ENCODE data around the gene HTR3A.

Gene HTR3A

DNA sequence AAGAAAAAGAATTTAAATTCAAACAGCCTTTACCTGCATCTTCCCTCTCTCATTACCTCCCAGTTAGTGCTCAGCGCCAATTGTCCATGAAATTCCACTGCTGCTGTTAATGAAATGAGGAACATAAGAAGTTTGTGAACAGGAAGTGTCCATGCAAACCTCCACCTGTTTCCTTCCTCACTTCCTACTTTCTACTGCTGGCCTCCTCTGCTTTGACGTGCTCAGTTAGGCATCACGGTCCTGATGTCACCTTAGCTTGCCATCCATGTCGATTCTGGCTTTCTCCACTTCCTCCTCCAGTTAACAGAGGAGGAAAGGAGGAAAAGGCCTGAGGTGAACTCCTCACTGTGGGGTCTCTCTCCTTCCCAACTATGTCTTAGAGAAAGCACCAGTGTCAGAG lies 26.9 kb upstream of the HTR3A start:
- no peak for DNase-seq (ENCODE audit: low read depth, low spot score)

DNA sequence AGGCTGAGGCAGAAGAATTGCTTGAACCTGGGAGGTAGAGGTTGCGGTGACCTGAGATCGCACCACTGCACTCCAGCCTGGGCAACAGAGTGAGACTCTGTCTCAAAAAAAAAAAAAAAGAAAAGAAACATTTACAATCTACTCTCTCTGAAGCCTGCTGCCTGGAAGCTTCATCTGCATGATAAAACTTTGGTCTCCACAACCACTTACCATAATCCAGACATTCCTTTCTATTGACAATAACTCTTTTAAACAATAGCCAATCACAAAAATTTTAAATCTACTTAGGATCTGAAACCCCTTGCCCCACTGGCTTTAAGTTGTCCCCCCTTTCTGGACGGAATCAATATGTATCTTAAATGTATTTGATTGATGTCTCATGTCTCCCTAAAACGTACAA lies 25.0 kb upstream of the HTR3A start:
- Histone ChIP-seq H3K36me3 (ENCODE audit: control insufficient read depth, insufficient read depth, low read length) (no peaks in the 10 kb centered on the region), H3K27me3 (ENCODE audit: control insufficient read depth, insufficient read depth, low read length) (peaks cover 1% of the 10 kb centered on the region; the same call in 1 of the 2 replicates), H3K4me1 (ENCODE audit: control insufficient read depth, insufficient read depth, low read length) (peaks cover 4% of the 10 kb centered on the region; the same call in 1 of the 2 replicates), H3K27ac (ENCODE audit: low read length) (no peak overlapping the region), H3K9me3 (ENCODE audit: control insufficient read depth, insufficient read depth, low read length) (no peaks in the 10 kb centered on the region), H3K4me3 (ENCODE audit: low read length) (no peak overlapping the region)
- DNase-seq (ENCODE audit: low read depth, low spot score): no peak
- WGBS (ENCODE audit: insufficient coverage, insufficient read length): no CpG with 5 or more reads among the region's 4 CpGs

More for the DNA sequence above, 26.9 kb upstream of the HTR3A start:
- no peak overlapping the region for H3K4me3 ChIP-seq (ENCODE audit: low read length)
- H3K27me3 ChIP-seq (ENCODE audit: control insufficient read depth, insufficient read depth, low read length): no peaks in the 10 kb centered on the region
- H3K9me3 ChIP-seq (ENCODE audit: control insufficient read depth, insufficient read depth, low read length): no peaks in the 10 kb centered on the region
- H3K4me1 ChIP-seq (ENCODE audit: control insufficient read depth, insufficient read depth, low read length): peaks cover 2% of the 10 kb centered on the region; the same call in 1 of the 2 replicates
- H3K36me3 ChIP-seq (ENCODE audit: control insufficient read depth, insufficient read depth, low read length): no peaks in the 10 kb centered on the region
- no CpG with 5 or more reads among the region's 4 CpGs for WGBS (ENCODE audit: insufficient coverage, insufficient read length)
- H3K27ac ChIP-seq (ENCODE audit: low read length): no peak overlapping the region

DNA sequence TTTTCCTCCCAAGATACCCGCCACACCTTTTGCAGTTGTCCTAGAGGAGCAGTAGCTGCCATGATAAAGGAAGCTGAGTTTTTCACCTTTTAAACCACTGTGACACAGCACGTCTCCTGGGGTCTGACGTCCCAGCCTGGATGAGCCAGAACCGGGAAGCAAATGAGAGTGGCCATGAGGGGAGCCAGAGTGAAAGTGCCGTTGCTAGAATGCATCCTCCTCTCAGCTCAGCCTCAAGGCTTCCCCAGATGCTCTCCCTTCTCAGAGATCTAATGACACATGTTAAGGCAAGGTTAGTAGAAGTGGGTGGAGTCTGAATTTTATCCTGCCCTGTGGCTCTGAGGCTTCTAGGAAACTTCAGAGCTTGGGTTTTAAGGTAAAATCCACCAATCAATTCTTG lies 23.4 kb upstream of the HTR3A start:
- Histone ChIP-seq H3K4me3 (ENCODE audit: low read length) (no peak overlapping the region), H3K4me1 (ENCODE audit: control insufficient read depth, insufficient read depth, low read length) (peaks cover 4% of the 10 kb centered on the region; the same call in 1 of the 2 replicates), H3K36me3 (ENCODE audit: control insufficient read depth, insufficient read depth, low read length) (no peaks in the 10 kb centered on the region), H3K27me3 (ENCODE audit: control insufficient read depth, insufficient read depth, low read length) (peaks cover 1% of the 10 kb centered on the region; the same call in 1 of the 2 replicates), H3K27ac (ENCODE audit: low read length) (no peak overlapping the region), H3K9me3 (ENCODE audit: control insufficient read depth, insufficient read depth, low read length) (no peaks in the 10 kb centered on the region)
- no CpG with 5 or more reads among the region's 5 CpGs for WGBS (ENCODE audit: insufficient coverage, insufficient read length)
- DNase-seq (ENCODE audit: low read depth, low spot score): no peak

DNA sequence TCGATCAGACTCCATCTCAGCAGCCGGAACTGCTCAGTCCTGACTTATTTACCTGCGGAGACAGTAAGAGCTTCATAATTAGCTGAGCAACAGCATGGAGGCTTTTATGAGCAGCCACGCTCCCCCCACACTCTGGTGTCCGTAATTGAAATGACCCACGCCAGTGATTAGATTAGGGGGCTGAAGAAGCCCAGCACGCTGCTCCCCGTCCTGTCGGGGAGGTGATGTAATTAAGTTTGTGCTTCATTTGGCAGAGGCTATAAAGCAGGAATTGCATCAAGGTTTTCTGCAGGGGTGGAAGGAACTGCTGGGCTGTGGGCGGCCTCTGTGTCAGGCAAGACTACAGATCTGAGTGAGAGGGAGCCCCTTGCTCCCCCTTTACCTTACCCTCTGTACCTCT lies 22.8 kb upstream of the HTR3A start:
- H3K9me3 ChIP-seq (ENCODE audit: control insufficient read depth, insufficient read depth, low read length): no peaks in the 10 kb centered on the region
- WGBS (ENCODE audit: insufficient coverage, insufficient read length): no CpG with 5 or more reads among the region's 10 CpGs
- no peak for DNase-seq (ENCODE audit: low read depth, low spot score)
- H3K4me1 ChIP-seq (ENCODE audit: control insufficient read depth, insufficient read depth, low read length): peaks cover 5% of the 10 kb centered on the region; the same call in 1 of the 2 replicates
- H3K36me3 ChIP-seq (ENCODE audit: control insufficient read depth, insufficient read depth, low read length): no peaks in the 10 kb centered on the region
- no peak overlapping the region for H3K4me3 ChIP-seq (ENCODE audit: low read length)
- peaks cover 1% of the 10 kb centered on the region; the same call in 1 of the 2 replicates for H3K27me3 ChIP-seq (ENCODE audit: control insufficient read depth, insufficient read depth, low read length)
- no peak overlapping the region for H3K27ac ChIP-seq (ENCODE audit: low read length)

DNA sequence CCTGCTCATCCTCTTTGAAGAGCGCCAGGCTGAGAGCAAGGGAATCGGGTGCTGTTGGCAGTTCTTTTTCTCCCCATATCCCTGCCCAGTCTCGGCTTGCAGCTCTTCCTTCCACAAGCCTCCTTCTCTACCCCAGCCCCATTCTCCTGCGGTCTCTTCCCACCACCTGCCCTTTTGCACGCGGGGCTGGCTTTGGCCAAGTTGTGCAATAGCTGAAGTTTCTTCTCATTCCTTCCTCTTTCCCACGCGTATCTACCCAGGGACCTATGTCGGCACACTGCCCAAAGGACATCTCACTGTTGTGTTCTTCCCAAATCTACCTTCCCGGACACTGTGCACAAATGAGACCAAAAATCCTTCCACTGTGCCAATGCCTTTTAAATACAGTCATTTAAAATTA lies 22.3 kb upstream of the HTR3A start:
- H3K27me3 ChIP-seq (ENCODE audit: control insufficient read depth, insufficient read depth, low read length): peaks cover 1% of the 10 kb centered on the region; the same call in 1 of the 2 replicates
- no peak overlapping the region for H3K27ac ChIP-seq (ENCODE audit: low read length)
- H3K4me1 ChIP-seq (ENCODE audit: control insufficient read depth, insufficient read depth, low read length): peaks cover 6% of the 10 kb centered on the region; the same call in 1 of the 2 replicates
- WGBS (ENCODE audit: insufficient coverage, insufficient read length): no CpG with 5 or more reads among the region's 10 CpGs
- H3K4me3 ChIP-seq (ENCODE audit: low read length): no peak overlapping the region
- H3K9me3 ChIP-seq (ENCODE audit: control insufficient read depth, insufficient read depth, low read length): no peaks in the 10 kb centered on the region
- no peaks in the 10 kb centered on the region for H3K36me3 ChIP-seq (ENCODE audit: control insufficient read depth, insufficient read depth, low read length)
- no peak for DNase-seq (ENCODE audit: low read depth, low spot score)

DNA sequence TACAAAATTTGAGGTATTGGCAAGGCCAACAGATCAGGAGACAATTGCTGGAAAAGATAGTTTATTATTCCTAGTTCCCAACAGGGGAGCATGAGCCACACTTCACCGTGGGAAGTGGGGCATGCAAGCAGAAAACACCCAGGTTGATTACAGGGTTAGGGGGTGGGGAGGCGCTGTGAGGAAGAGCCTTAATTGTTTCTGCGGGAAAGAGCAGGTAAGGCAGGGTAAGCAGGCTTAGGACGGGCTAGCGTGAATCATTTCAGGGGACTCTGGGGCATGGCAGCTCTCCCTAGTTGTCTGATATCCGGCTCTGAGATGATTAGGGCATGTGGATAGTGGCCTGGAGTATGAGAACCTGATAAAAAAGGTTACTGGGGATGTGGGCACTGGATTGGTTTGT lies 20.7 kb upstream of the HTR3A start:
- Histone ChIP-seq H3K27ac (ENCODE audit: low read length) (no peak overlapping the region), H3K27me3 (ENCODE audit: control insufficient read depth, insufficient read depth, low read length) (peaks cover 1% of the 10 kb centered on the region; the same call in 1 of the 2 replicates), H3K36me3 (ENCODE audit: control insufficient read depth, insufficient read depth, low read length) (no peaks in the 10 kb centered on the region), H3K4me1 (ENCODE audit: control insufficient read depth, insufficient read depth, low read length) (peaks cover 6% of the 10 kb centered on the region; the same call in 1 of the 2 replicates), H3K4me3 (ENCODE audit: low read length) (no peak overlapping the region), H3K9me3 (ENCODE audit: control insufficient read depth, insufficient read depth, low read length) (no peaks in the 10 kb centered on the region)
- WGBS (ENCODE audit: insufficient coverage, insufficient read length): no CpG with 5 or more reads among the region's 6 CpGs
- no peak for DNase-seq (ENCODE audit: low read depth, low spot score)

DNA sequence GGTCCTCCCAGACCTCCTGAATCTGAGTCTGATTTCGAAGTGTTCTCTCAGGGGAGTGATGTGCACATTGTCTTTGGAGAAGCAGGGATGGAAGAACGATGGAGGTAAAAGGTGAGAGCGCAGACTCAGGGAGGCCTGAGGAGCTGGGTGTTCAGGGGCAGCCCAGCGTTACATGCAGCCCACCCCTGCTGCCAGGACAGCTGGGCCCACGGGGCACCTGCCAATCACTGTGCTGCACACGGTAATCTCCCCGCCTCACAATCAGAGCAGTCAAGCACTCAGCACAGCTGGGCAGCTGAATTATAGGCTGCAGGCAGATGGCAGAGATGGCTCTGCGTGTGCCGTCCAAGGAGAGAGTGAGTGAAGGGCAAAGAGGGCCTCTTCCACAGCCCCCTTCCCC lies 17.9 kb upstream of the HTR3A start:
- WGBS (ENCODE audit: insufficient coverage, insufficient read length): no CpG with 5 or more reads among the region's 9 CpGs
- DNase-seq (ENCODE audit: low read depth, low spot score): no peak
- Histone ChIP-seq H3K9me3 (ENCODE audit: control insufficient read depth, insufficient read depth, low read length) (no peaks in the 10 kb centered on the region), H3K36me3 (ENCODE audit: control insufficient read depth, insufficient read depth, low read length) (no peaks in the 10 kb centered on the region), H3K27me3 (ENCODE audit: control insufficient read depth, insufficient read depth, low read length) (peaks cover 1% of the 10 kb centered on the region; the same call in 1 of the 2 replicates), H3K4me3 (ENCODE audit: low read length) (no peak overlapping the region), H3K27ac (ENCODE audit: low read length) (no peak overlapping the region), H3K4me1 (ENCODE audit: control insufficient read depth, insufficient read depth, low read length) (peaks cover 4% of the 10 kb centered on the region; the same call in 1 of the 2 replicates)

DNA sequence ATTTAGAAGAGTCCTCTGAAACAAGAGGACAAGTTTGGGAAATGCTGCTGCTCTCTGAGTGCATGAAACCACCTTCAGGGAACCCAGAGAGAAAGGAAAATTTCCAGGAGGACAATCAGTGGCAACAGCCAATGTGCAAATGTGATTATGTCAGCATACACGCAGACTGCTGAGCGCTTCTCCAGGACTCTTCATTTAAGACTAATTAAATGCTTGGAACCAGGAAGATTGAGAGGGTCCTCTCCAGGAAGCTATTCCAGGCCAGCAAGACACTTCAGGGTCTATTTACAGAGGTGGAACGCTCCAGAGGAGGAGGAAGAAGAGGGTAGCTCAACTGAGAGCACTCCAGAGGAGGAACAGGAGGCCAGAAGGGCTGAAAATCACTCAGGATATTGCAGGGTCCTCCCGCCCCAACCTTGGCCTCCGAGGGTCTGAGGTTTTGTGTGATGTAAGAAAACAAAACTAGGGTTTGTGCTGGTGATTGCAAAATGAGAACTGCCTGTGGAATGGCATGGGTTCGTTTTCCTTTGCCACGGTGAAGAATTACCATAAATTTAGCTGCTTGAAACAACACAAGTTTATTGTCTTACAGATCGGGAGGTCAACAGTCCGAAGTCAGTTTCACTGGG lies 14.1 kb upstream of the HTR3A start:
- no peaks in the 10 kb centered on the region for H3K36me3 ChIP-seq (ENCODE audit: control insufficient read depth, insufficient read depth, low read length)
- H3K27me3 ChIP-seq (ENCODE audit: control insufficient read depth, insufficient read depth, low read length): no peaks in the 10 kb centered on the region

DNA sequence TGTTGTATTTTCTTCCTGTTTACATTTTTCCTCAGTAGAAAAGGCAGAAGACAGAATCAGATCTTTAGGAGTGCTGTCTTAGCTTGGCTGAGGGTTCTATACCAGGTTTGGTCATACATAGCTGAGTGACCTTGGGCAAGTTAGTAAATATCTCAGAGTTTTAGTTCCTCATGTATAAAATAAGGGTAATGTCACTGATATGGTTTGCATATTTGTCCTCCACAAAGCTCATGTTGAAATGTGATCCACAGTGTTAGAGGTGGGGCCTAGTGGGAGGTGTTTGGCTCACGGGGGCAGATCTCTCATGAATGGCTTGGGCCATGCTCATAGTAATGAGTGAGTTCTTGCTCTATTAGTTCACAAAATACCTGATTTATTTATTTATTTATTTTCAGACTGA lies 7.5 kb upstream of the HTR3A start:
- DNase-seq (ENCODE audit: low read depth, low spot score): no peak
- no CpG with 5 or more reads among the region's 1 CpG for WGBS (ENCODE audit: insufficient coverage, insufficient read length)

More for the DNA sequence above, 14.1 kb upstream of the HTR3A start:
- H3K4me3 ChIP-seq (ENCODE audit: low read length): no peak overlapping the region
- no peak overlapping the region for H3K27ac ChIP-seq (ENCODE audit: low read length)
- DNase-seq (ENCODE audit: low read depth, low spot score): no peak
- H3K9me3 ChIP-seq (ENCODE audit: control insufficient read depth, insufficient read depth, low read length): no peaks in the 10 kb centered on the region
- 0 out of 2 replicates have a peak, but pooled peaks cover 3% of the 10 kb centered on the region for H3K4me1 ChIP-seq (ENCODE audit: control insufficient read depth, insufficient read depth, low read length)
- no CpG with 5 or more reads among the region's 9 CpGs for WGBS (ENCODE audit: insufficient coverage, insufficient read length)

DNA sequence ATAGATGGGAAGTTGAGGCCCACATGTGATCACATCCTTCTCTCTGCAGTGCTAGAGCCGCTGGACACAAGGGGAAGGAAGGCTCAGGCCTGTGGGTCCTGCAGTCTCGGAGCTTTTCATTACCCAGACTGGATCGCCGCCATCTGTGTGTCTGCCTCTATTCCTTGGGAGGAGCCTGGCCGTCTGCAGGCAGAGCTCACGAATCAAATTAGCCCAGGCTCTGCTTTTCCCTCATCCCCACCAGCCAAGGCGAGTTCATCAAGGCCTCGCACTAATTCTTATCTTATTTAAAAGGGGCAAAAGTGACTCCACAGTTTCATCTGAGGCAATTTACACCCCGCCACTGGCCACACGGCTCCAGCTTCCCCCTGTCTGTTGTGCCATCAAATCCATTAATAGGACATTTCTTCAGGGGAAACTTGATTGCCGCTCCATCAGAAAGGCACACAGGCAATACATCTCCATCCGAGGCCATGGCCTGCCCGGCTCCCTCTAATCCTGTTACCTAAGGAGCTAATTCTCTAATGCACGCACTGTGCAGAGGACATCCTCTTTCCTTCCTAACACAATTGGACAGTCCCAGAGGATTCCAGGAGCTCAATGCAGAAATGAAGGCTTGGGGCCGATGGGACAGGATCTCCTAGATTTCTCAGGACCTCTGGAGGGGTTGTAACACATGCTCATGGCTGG lies 3.3 kb upstream of the HTR3A start:
- Histone ChIP-seq H3K4me3 (ENCODE audit: low read length) (no peak overlapping the region), H3K4me1 (ENCODE audit: control insufficient read depth, insufficient read depth, low read length) (peaks cover 7% of the 10 kb centered on the region), H3K27me3 (ENCODE audit: control insufficient read depth, insufficient read depth, low read length) (no peaks in the 10 kb centered on the region), H3K36me3 (ENCODE audit: control insufficient read depth, insufficient read depth, low read length) (no peaks in the 10 kb centered on the region), H3K9me3 (ENCODE audit: control insufficient read depth, insufficient read depth, low read length) (no peaks in the 10 kb centered on the region), H3K27ac (ENCODE audit: low read length) (no peak overlapping the region)
- no CpG with 5 or more reads among the region's 15 CpGs for WGBS (ENCODE audit: insufficient coverage, insufficient read length)
- no peak for DNase-seq (ENCODE audit: low read depth, low spot score)

More for the DNA sequence above, 7.5 kb upstream of the HTR3A start:
- no peaks in the 10 kb centered on the region for H3K27me3 ChIP-seq (ENCODE audit: control insufficient read depth, insufficient read depth, low read length)
- no peak overlapping the region for H3K4me3 ChIP-seq (ENCODE audit: low read length)
- no peak overlapping the region for H3K27ac ChIP-seq (ENCODE audit: low read length)
- no peaks in the 10 kb centered on the region for H3K36me3 ChIP-seq (ENCODE audit: control insufficient read depth, insufficient read depth, low read length)
- H3K4me1 ChIP-seq (ENCODE audit: control insufficient read depth, insufficient read depth, low read length): 0 out of 2 replicates have a peak, but pooled peaks cover 1% of the 10 kb centered on the region
- H3K9me3 ChIP-seq (ENCODE audit: control insufficient read depth, insufficient read depth, low read length): no peaks in the 10 kb centered on the region
